H7 (cell line): ENCODE data around the gene MTMR12. TPM values are rescaled to one million over a fixed set of nuclear protein-coding genes. Genes with fewer than 3 reads are reported as not detected.
A peak's percentile ranks its signal among the peaks of the same experiment; 100 is the strongest.

Experiments used
- DNase-seq: peaks from one replicate; pipeline ENCODE4 v3.0.0; 2012
- H3K27me3 ChIP-seq: 2 replicates; pipeline ENCODE4 v1.6.0; 2011; ENCODE audit warnings: mild to moderate bottlenecking, low read length; ENCODE audit not compliant: control insufficient read depth, insufficient read depth
- H3K36me3 ChIP-seq: replicated peaks from 2 replicates; pipeline ENCODE4 v1.5.1; 2011; ENCODE audit warnings: low read length; ENCODE audit not compliant: control insufficient read depth, insufficient read depth
- H3K4me3 ChIP-seq: 2 replicates; pipeline ENCODE4 v1.5.1; 2011; ENCODE audit warnings: low read depth, mild to moderate bottlenecking, control low read depth, low read length, moderate library complexity; ENCODE audit not compliant: insufficient read depth
- total RNA-seq: library from RNA; depleted of rRNA; stranded (reverse); fragments of >200 nt; shearing (Covaris generic); gene quantifications from 2 replicates; pipeline ENCODE4 v1.2.3, GENCODE V29; 2014

The MTMR12 gene
- total RNA-seq, 1 experiment from 2014 or later = 22.9 TPM

DNA sequence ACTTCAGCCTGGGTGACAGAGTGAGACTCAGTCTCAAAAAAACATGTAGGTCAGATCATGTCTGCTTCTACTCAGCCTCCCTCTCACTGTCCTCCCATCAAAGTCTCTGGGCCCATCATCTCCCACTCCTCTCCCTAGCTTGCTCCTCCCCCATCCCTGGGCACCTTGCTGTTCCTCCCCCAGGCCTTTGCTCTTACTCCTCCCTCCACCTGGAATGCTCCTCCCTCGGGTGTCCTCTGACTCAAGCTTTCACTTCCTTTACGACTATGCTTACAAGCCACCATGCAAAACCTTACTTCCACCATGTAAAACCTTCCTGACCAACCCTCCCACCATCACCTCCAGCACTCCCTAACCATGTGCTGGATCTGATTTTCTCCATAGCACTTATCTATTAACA, 51.5 kb downstream of the MTMR12 start:
- DNase-seq = no peak
- Histone ChIP-seq H3K4me3 (no peak overlapping the region), H3K27me3 (no peaks in the 10 kb centered on the region), H3K36me3 (peaks cover 19% of the 10 kb centered on the region)

DNA sequence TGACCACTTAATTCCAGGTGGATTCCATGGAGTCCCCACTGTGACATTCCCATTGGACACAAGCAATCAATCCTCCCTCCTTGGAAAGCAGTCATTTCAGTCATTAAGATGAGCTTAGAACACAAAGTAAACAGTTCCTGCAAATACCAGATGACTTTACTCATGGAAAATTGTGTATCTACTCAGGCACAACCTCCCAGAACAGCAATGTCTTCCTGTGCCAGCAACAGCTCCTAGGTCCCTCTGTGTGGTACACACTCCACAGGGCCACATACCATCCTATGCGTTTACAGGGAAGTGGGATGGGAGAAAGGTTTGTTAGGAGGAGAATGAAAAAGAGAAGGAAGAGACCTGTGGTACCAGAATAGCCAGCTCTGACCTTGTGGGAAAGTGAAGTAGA, 53.7 kb downstream of the MTMR12 start:
- Histone ChIP-seq H3K4me3 (no peak overlapping the region), H3K36me3 (peaks cover 27% of the 10 kb centered on the region), H3K27me3 (no peaks in the 10 kb centered on the region)
- no peak for DNase-seq

DNA sequence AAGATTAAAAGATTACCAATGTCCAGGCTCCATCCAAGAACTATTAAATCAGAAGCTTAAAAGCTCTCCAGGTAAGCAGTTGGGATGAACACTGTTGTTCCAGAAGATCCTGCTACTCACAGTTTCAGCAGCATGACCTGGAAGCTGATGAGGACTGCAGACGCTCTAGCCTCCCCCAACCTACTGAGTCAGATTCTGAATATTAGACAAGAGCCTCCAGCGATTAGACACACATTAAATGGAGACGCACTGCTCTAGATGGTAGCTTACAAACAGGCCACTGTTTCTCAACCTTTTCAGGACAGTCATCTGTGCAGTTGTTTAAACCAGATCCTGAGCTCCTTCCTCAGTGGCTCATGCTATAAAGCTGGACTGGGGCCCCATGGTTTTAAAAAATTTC, 54.3 kb downstream of the MTMR12 start:
- Histone ChIP-seq H3K4me3 (no peak overlapping the region), H3K36me3 (peaks cover 32% of the 10 kb centered on the region), H3K27me3 (no peaks in the 10 kb centered on the region)
- no peak for DNase-seq

DNA sequence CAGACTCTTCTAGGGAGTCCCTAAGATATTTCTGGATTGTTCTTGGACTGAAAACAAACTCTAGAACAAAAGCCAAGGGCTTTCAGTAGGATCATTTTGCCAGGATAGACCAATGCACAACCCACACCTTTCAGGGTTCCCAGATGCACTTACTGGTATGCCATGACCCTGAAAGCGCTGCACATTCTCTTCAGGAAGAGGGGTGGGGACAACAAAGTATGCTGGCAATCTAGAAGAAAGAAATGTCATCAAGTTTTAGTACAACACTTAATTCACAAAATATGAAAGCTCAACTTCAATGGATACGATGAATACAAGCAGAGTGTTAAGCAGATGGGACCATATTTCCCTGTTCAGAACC, 57.2 kb downstream of the MTMR12 start:
- Histone ChIP-seq H3K36me3 (peaks cover 24% of the 10 kb centered on the region), H3K27me3 (no peaks in the 10 kb centered on the region), H3K4me3 (no peak overlapping the region)
- DNase-seq = no peak

DNA sequence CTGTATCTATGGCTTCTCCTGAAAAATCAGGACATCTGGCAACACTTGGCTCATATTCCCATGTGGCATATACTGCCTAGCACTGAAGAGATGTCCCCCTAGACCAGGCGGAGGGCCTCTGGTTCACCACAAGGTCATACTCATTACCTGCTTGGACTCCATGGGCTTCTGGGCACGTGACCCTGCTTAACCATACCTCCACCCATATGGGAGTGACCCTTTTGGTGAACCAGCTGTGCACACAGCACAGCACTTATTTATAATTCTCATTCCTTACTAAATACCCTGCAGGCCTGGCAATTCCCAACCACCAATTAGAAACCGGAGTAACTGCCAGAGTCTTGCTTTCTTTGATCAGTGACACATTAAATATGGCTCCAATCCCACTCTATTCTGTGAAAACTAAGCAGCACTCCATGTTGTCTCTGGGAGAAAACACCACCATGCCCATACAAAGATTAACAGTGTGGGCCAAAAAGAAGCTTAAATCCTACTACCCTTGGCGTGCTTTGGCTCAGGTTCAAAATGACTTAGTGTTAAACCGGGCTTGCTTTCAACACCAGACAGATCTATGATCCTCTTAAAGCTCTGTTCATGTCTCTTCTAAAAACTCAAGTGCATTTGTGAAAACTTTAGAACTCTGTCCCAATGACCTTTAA, 57.7 kb downstream of the MTMR12 start:
- H3K36me3 ChIP-seq = peaks cover 22% of the 10 kb centered on the region
- no peak overlapping the region for H3K4me3 ChIP-seq
- H3K27me3 ChIP-seq = no peaks in the 10 kb centered on the region
- DNase-seq = no peak

DNA sequence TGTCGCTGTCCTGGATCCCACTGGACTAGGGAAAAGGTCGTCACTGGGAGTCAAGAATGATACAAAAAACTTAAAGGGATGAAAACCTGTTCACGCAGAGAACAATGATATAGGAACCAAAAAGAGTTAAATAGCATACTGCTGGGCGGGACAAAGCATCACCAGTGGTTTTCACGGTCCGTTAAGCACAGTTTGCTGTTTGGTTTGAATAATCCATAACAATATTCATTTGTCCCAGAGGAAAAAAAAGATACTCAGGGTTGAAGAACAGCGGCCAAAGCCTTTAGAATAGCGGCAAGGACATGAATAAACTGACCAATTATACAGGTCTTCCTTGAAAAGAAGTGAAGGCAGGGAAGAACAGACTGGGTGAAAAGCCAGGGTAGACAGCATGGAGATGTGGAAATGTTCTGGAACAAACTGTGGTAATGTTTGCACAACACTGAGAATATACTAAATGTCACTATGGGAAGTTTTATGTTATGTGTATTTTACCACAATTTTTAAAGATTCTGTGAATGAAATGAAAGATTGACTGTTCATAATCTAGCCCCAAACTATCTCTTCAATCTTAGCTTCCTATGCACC, 60.8 kb downstream of the MTMR12 start:
- H3K4me3 ChIP-seq = no peak overlapping the region
- no peak for DNase-seq
- H3K27me3 ChIP-seq = no peaks in the 10 kb centered on the region
- peaks cover 20% of the 10 kb centered on the region for H3K36me3 ChIP-seq

DNA sequence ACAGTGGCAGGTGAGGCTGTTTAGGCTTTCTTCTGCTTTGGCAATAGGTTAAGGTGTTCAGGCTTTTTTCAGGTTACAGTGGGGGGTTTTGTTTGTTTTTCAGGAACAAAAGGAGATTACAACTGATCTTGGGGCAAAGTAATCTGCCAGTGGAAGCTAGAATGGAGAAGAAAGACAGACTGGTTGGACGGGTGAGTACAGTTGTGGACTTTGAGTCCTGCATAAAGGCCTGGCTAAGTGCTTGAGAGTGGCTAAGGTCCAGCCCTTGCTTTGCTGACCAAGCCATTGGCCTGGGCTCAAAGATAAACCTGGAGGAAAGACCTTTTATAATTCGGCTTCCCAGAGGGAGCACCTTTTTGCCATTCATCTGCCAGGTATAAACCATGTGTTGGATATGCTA, 63.1 kb downstream of the MTMR12 start:
- H3K36me3 ChIP-seq = peaks cover 16% of the 10 kb centered on the region

DNA sequence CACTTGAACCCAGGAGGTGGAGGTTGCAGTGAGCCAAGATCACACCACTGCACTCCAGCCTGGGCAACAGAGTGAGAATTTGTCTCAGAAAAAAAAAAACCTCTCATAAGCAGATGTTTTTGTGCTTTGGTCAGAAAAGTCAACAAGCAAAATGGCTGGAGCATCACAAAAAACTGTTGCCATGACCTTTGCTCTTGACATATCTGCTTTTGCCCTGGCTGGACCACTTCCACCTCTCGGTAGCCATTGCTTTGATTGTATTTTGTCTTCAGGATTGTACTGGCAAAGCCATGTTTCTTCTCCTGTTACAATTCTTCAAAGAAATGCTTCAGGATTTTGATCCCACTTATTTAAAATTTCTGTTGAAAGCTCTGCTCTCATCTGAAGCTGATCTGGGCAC, 67.0 kb downstream of the MTMR12 start:
- Histone ChIP-seq H3K36me3 (peaks cover 14% of the 10 kb centered on the region), H3K27me3 (no peaks in the 10 kb centered on the region), H3K4me3 (no peak overlapping the region)
- DNase-seq = no peak

More for the DNA sequence above, 63.1 kb downstream of the MTMR12 start:
- H3K27me3 ChIP-seq = no peaks in the 10 kb centered on the region
- DNase-seq = no peak
- H3K4me3 ChIP-seq = no peak overlapping the region

DNA sequence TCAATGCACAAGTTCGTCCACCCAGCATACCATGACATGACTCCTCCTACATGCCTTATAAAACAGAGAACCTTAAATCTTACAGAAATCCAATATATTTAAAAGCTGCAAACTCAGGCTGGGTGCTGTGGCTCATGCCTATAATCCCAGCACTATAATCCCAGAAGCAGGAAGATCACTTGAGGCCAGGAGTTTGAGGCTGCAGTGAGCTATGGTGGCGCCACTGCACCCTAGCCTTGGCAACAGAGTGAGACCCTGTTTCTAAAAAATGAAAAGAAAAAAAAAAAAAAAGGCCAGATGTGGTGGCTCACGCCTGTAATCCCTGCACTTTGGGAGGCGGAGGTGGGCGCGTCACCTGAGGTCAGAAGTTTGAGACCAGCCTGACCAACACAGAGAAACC, 68.7 kb downstream of the MTMR12 start:
- H3K4me3 ChIP-seq = no peak overlapping the region
- peaks cover 15% of the 10 kb centered on the region for H3K36me3 ChIP-seq
- no peak for DNase-seq
- no peaks in the 10 kb centered on the region for H3K27me3 ChIP-seq

DNA sequence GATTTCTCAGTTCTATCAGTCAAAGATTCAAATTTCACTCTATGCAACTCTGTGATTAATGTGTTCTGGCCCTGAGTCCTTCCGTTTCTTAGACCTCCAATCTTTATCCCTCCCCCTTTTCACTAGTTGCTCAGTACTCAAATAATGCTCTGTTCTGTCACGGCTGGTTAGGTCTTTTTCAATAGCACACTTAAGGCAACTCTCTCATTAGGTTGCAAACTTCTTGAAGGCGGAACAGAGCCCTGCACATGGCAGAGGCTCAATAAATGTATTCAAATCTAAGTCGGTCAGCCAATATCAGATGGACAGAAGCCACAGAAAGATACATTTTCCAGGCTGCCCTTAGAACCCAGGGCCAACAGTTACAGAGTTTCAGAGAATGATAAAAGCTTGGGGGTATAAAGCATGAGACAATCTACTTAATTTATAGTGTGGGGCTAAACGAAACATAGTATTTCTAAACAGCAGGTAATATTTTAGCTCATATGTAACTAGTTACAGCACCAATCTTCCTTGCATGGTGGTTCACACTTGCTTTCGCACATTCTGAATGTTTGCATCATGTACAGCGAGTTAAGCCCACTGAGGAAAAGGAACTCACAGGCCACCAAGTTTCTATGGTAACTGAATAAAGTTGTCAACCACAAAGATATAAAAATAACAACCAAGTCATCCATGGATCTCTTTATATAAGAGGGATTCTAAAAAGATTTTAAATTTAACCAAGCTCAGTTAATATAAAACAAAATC, 71.5 kb downstream of the MTMR12 start:
- no peak overlapping the region for H3K4me3 ChIP-seq
- no peak for DNase-seq
- H3K27me3 ChIP-seq = no peaks in the 10 kb centered on the region
- H3K36me3 ChIP-seq = peaks cover 15% of the 10 kb centered on the region

DNA sequence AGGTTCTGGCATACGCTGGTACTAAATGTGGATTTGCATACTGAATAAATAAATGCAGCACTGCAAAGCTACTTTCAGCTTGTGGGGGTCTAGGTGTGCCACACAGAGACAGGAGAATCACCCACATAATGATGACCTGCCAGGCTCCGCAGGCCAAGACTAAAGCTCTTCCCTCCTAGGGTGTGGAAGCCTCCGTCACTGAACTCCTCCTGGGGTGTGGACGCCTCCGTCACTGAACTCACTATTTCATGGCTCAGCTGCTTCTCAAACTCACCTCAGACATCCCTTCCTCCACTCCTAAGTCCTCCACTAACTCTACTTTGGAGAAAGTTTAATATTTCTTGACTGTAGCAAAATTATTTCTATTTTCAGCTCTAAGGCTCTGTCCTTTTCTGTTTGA, 73.4 kb downstream of the MTMR12 start:
- Histone ChIP-seq H3K36me3 (peaks cover 19% of the 10 kb centered on the region), H3K4me3 (no peak overlapping the region), H3K27me3 (no peaks in the 10 kb centered on the region)
- no peak for DNase-seq

DNA sequence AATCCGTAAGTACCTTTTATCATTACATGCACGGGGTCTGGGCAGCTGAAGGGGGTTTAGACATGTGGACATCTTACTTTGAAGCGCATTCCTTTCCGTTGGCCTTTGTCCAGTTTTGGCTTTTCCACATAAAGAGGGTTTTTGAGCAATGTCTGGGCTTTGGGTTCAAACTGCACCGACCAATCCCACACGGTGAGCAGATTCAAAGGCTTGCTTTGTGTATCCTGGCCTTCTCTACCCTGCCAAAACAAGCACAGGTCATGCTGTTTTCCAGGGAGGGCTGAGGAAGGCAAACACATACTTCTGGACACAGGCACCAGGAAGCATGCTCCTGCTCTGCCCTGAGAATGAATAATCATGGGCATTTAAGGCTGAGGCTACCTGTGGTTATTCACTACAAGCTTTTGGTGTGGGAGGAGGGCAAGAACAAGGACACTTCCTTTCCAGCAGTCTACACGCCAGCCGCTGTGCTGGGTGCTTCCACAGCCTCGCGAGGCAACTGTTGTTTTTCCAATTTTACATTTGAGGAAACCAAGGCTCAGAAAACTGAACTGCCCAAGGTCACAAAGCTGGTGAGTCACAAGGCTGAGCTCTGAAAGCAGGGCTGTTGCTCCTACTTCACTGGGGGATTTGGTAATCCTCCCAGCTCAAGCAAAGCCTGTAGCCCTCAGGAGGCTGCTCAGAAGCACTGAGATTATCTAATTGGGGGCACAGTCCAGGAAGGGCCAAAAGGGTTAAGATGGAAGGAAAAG, 78.9 kb downstream of the MTMR12 start:
- Histone ChIP-seq H3K36me3 (peaks cover 24% of the 10 kb centered on the region), H3K27me3 (no peaks in the 10 kb centered on the region), H3K4me3 (no peak overlapping the region)
- DNase-seq = no peak

DNA sequence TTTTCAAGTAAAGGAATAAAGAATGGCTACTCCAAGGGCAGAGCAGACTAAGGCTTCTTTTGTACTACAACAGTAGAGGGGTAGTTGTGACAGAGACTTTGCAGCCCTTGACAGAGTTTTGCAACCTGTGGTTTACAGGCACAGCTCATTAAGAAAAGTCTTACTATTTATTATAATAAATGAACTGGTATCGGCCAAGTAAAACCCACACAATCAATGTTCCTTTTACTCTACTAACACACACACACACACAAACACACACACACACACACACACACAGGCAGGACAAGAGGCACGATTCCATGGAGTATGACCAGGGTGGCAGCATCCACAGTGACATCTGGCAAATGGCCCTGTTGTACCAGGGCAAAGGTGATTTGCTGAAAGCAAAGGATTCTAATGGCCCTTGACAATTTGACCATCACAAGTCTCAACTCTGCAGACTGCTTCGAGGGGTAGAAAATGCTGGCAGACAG, 79.5 kb downstream of the MTMR12 start:
- DNase-seq = no peak
- Histone ChIP-seq H3K27me3 (no peaks in the 10 kb centered on the region), H3K36me3 (peaks cover 21% of the 10 kb centered on the region), H3K4me3 (no peak overlapping the region)

DNA sequence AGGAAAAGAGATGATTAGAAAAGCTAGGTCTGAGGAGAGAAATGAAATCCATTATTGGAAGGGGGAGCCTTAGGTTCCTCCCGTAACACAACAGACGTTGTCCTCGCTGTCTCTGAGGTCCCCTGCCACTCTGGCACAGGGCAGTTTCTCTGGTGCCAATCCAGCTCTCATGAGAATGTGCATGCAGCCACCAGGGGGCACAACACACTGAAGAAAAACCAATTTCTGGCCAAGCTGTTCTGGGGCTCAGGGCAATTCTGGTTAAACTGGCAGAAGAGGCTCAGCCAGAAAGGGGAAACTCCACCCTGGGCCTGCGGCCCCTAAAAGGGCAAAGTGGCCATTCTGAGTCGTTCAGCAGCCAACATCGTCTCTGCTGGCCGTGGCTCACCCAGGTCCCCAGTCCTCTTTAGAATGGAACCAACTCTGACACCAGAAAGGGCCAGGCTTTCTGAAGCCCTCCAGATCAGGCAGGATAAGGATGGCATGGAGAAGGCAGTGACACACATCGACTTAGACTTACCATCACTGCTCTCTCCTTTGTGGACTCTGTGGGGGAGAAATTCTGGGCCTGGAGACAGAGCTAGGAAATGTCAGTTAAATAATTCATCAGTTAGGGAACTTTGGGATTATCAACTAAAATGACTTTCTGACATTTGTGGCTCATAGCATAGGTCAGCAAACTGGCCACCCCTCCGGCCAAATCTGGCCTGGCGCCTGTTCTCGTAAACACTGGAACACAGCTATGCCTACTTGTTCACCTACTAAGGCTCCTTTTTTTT, 80.1 kb downstream of the MTMR12 start:
- no peaks in the 10 kb centered on the region for H3K27me3 ChIP-seq
- no peak overlapping the region for H3K4me3 ChIP-seq
- H3K36me3 ChIP-seq = peaks cover 21% of the 10 kb centered on the region
- peak; percentile 69 for DNase-seq
